CD4-positive, alpha-beta T cell treated with Interleukin-6 at 100 ng/mL for 8 hours (primary cell): ENCODE data around the gene PLD4.
"Not testable (repeated sequence)": the region's sequence is repeated elsewhere in the genome, so short reads cannot be mapped to it uniquely, and the experiment has no call there.

Experiments used
- DNase-seq: peaks from one replicate; pipeline ENCODE4 v3.0.0-alpha.2; 2020; ENCODE audit warnings: mixed read lengths, low spot score

Gene PLD4

DNA sequence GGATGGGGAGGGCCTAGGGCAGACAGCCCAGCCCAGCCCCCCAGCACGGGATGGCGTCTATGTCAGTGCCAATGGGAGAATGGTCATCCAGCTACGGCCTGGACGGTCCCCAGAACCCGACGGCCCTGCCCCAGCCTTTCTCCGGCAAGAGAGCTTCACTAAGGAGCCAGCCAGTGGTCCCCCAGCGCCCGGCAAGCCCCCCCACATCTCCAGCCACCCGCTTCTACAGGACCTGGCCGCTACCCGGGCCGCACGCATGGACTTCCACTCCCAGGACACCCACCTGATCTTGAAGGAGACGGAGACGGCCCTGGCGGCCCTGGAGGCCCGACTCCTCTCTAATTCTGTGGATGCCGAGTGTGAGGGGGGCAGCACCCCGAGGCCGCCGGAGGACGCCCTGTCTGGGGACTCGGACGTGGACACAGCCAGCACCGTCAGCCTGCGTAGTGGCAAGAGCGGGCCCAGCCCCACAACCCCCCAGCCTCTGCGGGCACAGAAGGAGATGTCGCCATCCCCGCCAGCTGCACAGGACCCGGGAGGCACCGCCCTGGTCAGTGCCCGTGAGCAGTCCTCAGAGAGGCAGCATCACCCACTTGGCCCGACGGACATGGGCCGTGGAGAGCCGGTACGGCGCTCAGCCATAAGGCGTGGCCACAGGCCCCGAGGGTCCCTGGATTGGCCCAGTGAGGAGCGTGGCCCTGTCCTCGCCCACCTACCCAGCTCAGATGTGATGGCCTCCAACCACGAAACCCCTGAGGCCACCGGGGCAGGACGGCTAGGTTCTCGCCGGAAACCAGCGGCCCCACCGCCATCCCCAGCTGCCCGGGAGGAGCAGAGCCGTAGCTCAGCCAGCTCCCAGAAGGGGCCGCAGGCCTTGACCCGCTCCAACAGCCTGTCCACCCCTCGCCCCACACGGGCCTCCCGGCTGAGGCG, 37.7 kb upstream of the PLD4 start:
- DNase-seq, result no peak

DNA sequence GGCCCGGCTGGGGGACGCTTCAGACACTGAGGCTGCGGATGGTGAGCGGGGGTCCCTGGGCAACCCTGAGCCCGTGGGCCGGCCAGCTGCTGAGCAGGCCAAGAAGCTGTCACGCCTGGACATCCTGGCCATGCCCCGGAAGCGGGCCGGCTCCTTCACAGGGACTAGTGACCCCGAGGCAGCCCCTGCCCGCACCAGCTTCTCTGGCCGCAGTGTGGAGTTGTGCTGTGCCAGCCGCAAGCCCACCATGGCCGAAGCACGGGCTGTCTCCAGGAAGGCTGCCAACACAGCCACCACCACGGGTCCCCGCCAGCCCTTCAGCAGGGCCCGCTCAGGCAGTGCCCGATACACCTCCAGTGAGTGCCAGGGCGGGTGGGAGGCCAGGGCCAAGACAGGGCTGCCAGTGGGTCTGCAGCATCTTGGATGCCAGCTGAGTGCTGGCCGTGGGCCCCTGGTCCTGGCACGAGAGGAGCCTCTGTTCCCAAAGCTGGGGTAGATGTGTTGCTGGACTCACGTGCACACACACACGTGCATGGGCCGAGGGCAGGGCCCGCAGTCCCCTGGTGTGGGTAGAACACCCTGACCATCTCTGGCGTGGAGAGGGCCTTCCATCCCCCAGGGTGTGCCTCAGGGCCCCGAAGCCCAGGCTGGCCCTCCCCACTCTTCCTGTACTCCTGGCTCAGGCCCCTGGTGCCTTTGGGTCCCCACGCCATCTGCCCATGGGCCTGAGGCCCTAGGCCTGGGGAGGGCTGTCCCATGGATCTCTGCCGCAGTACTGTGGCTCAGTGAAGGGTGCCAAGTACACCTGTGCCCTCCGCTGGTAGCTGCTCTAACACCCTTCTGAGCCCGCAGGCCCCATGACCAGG, 36.8 kb upstream of the PLD4 start:
- no peak for DNase-seq

DNA sequence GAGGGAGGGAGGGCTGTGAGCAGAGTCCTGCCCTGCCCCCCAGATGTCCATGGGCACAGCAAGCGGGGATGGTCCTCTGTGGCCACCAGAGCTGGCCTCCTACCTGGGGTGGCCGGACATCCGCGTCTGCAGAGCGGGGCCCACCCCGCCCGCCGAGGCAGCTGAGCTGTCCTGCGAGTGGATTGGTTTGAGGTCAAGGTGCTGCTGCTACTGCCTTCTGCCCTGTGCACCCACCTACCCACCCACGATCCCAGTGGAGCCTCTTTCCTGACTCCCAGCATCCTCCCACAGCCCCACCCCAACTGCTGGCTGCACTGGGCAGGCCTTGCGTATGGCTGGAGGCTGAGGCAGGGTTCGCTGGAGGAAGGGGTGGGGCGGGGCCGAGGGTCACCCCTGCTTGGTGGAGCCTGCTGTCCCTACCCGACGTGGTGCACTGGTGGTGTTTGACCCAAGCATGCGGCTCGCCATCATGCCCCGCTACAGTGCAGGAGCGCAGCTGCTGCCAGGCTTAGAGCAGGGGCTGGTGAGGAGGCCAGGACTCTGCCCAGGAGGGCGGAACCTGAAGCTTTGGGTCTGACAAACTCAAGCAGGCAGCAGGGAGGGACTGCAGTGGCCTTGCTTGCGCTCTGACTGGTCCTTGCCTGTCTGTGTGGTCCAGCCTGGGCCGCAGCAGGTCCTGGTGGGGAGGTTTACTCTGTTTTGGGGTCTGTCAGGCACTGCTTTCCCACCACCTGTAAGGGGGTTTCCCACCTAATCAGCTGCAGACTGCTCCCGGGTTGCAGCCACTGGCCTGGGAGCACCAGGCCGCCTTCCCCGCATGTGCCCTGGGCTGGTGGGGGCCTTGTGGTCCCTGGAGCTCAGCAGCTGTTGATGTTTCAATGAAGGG, 35.9 kb upstream of the PLD4 start:
- no peak for DNase-seq

DNA sequence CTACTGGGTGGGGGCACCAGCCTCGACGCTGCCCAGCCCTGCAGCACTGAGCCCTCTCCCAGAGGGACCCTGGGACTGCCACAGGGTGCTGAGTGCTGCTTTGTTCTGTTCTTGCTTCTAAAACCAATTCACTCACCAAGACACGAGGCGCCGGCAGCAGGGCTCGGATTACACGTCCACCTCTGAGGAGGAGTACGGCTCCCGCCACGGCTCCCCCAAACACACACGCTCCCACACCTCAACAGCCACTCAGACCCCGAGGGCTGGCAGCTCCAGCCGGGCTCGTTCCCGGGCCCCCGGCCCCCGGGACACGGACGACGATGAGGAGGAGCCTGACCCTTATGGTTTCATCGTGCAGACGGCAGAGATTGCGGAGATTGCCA, 35.3 kb upstream of the PLD4 start:
- DNase-seq, result no peak

DNA sequence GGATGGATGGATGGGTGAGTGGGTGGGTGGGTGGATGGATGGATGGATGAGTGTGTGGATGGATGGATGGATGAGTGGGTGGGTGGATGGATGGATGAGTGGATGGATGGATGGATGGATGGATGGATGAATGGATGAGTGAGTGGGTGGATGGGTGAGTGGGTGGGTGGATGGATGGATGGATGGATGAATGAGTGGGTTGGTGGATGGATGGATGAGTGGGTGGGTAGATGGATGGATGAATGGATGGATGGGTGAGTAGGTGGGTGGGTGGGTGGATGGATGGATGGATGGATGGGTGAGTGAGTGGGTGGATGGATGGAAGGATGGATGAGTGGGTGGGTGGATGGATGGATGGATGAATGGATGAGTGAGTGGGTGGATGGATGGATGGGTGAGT, 34.4 kb upstream of the PLD4 start:
- DNase-seq, result not testable (repeated sequence)

DNA sequence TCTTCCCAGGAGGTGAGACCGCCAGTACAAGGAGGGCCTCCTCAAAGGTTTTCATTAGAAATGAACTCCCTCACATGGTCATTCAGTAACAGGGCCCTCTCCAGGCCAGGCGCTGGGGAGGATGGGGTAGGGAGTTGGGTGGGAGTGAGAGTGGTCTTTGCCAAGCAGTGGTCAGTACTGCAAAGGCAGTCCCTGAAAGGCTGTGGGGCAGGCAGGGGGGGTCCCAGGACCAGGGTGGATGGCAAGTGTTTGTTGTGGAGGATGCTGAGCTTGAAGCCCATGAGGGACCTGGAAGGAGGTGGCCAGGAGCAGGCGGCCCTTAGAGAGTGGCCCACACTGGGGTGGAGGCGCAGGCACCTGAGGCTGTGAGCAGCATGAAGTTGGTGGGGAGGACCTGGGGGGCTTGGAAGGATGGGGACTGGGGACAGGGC, 33.5 kb upstream of the PLD4 start:
- DNase-seq, result no peak

DNA sequence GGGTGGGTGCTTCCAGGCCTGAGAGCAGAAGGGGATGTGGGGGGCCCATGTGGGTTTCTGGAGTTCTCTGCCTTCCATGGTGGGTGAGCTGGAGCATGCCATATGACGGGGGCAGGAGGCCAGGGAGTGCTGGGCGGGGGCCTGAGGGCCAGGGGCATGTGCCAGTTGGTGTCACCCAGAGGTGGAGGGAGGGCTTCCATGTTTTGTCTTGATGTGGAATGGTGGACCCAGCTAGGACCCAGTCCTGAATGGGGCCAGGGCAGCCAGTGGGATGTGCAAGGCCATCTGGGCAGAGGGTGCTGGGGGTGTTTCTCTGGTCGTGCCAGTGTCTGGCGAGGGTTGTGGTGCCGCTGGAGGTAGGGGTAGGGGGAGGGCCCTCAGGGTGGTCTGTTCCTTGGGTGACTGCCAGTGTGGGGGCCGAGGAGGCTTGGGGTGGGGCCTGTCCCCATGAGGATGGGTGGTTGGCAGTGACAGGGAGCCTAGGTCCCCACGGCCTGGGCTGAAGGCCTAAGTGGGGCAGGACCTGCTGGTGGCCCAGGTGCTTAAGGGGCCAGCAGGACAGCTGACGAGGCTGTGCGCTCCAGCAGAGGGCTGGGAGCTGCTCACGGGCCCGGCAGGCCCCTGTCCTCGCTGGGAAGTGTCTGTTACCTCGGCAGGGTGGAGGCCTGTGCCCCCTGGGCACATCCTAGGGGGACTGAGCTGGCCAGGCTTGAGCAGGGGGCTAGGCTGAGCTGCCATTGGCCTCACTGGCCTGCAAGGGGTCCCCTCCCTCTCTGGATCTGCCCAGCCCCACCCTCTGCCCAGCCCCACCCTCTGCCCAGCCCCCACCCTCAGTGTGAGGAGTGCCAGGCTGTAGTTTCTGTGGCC, 32.8 kb upstream of the PLD4 start:
- no peak for DNase-seq

DNA sequence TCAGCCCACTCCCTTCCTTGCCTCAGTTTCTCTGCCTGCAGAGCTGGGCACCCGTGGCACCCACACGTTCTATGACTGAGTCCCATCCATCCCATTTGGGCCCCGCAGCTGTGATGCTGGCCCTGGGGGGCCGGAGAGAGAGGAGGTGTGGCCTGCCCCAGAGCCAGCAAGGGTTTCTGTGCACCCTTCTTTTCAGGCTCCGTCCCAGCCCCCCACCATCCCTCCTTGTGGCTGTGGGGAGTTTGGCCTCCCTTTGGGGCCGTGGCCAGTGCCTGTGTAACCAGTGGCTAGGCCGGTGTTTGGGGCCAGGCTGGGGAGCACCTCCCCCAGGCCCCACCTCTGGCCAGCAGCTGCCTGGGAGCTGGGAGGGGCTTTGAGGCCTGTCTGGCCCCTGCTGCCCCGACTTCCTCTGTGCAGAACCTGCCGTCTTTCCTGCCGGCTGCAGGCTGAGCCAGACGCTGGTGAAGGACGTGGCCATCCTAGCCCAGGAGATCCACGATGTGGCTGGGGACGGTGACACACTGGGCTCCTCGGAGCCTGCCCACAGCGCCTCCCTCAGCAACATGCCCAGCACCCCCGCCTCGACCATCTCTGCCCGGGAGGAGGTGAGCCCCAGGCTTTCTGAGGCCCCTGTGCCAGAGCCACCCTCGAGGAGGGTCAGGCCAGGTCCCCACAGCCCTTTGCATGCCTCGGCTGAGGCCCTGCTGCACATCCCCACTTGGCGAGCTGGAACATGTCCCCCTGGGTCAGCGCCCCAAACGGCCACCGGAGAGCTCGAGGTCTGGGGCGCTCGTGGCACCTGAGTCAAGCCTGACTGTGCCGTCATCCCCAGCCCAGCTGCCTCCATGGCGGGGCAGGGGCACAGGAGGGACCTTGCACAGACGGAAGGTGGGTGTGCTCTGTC, 31.9 kb upstream of the PLD4 start:
- DNase-seq, result no peak

DNA sequence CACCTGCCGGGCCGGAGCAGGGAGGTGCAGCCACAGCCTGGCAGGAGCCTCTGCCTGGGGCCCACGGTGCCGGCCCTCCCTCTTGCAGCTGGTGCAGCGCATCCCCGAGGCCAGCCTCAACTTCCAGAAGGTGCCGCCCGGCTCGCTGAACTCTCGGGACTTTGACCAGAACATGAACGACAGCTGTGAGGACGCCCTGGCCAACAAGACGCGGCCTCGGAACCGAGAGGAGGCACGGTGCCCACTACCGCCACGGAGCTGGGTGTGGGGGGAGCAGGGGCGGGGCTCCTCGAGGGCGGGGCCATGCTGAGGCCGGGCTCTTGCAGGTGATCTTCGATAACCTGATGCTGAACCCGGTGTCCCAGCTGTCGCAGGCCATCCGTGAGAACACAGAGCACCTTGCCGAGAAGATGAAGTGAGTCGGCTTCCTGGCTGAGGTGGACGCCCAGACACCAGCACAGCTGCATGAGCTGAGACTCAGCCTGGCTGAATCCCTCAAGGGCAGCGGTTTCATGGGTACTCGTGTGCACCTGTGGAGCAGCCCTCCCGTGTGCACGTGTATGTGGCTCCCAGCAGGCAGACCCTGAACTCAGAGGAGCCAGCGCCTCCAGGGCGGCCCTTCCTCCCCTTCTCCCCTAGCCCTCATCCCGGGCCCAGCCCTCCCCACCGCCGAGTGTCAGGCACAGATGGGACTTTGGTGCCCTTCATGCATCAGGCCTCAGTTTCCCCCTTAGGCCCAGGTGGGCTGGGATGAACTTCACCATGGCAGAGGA, 31.1 kb upstream of the PLD4 start:
- DNase-seq, result no peak

DNA sequence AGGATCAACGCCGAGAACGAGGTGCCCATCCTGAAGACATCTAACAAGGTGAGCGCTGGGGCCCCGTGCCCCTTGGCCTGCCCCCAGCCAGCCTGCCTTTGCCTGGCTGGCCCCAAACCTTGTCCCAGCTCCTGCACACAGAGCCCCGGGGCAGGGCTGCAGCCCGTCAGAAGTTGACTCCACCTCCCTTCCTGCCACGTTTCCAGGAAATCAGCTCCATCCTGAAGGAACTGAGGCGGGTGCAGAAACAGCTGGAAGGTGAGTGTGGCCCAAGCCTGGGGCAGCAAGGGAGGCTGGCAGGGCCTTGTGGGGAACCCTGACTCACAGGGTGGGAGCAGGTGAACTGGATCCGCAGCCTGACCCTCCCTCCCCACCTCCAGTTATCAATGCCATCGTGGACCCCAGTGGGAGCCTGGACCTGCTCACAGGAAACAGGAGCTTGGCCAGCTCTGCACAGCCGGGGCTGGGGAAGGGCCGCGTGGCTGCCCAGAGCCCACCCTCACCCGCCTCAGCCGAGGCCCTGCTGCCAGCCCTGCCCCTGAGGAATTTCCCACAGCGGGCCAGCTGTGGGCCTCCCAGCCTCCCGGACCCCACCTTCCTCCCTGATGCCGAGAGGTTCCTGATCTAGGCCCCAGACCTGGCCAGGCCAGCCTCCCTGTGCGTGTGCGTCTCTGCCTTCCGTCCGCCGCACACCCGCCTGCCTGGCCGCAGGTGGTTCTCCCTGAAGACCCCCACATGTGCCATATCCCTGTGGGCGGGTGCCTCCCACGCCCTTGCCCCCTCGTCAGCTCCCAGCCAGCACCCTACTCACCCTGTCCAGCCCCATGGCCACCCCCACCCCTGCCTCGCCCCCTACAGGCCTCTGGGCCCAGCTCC, 30.1 kb upstream of the PLD4 start:
- no peak for DNase-seq

DNA sequence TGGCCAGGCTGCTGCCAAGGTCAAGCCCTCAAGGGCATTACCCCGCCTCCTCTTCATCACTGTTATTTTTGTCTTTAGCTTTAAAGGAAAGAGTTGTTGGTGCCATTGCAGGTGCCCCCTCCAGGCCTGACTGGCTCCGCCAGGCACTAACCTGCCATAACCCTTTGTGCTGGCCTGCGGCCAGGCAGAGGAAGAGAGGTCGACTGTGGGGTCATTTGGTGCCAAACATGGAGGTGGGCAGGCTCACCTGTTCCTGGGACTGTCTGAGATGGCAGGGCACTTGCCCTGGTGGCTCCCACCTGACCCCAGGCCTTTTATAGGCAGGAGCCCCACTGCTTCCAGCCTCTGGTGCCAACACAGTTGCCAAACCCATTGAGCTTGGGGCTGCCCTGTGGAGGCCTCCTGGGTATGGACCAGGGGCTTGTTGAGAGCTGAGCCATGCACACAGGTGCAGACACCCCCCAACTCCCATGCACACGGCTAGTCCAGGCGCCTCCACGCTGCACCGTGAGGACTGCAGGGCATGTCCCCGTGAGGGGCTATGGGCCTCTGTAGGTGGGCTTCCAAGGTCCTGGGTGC, 29.4 kb upstream of the PLD4 start:
- no peak for DNase-seq

DNA sequence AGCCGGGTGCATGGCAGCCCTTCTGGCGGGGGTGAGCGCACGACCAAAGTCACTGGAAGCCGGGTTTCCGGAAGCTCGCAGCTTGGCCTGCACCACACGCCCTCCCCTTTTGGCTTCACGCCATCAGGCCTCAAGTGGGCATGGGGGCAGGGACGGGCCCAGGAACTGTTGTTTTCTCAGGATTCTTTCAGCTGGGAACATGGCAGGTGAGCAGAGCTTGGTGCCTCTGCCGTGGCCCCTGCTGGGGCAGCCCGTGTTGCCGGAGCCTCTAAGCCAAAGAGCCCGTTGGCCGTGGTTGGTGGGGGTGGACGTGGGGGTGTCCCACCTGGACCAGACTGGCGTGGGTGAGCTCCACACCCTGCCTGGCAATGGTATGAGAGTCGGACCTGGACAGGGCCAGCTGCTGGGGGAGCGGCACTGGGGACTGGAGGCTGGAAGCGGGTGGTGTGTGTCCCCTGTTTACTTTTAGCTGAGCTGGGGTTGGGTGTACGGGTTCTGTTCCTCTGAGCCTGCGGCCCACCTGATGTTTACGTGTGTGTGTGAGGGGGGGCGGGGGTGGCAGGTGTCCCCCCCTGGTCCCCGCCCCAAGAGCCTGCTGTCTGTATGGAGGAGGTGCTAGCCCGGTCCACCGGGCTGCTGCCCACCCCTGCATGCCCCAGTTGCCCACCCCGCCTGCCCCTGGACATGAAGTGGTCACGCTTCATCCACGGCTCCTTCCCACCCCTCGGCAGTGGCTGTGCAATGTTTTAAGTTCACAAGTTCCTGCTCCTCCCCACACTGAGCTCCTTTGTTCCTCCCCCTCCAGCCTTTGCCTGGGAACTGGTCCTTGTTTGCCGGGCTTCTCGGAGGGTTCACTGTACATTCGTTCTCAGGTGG, 28.7 kb upstream of the PLD4 start:
- DNase-seq, result no peak

DNA sequence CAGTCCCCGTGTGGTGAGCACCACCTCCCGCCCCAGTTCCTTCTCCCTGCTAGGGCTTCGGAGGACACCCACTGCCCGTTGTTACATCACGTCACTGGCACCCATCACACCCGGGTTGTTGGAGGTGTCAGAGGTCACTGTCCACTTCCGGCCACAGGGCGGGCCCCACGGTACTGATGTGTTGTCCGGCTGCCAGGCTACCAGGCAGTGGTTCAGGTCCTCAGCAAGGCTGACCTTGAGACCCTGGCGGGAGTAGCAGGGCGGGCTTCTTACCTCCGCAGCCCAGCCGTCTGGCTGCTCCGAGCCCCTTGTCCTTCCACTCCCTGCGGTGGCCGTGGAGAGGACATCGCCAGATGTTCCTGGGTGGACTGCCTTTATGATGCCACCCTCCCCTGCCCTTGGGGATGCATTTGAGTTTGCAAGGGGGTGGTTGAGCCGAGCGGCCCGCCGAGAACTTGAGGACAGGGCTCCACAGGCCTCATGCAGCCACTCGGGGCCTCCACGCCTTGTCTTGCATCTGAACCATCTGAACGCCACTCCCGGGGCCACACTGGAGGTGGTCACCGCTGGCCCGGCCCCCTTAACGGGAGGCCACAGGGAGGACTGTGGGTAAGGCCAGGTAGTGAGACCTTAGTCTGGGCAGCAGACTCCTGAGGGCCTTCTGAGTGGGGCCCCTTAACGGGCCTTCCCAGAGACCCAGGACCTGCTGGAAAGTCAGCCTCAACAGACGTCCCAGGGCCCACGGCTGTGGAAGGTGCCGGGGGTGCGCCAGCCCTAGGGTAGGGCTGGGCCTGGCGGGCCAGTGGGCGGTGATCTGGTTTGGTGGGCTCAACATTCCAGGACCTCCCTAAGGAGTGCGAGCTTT, 27.1 kb upstream of the PLD4 start:
- DNase-seq, result no peak

DNA sequence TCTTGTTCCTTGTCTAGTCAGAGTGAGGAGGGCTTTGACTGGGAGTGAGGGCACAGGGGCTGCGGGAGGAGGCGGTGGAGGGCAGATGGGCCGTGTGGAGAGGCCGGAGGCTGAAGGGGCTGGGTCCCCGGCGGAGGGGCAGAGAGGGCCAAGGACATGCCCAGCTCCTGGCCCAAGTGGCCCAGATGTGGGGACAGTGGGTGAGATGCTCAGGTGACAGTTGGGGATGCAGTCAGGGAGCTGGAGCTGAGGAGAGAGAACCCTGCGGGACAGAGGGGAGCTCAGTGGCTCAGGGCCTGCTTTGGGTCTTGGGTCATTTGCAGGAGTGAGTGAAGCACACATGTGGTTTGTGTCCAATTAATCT, 26.5 kb upstream of the PLD4 start:
- no peak for DNase-seq

DNA sequence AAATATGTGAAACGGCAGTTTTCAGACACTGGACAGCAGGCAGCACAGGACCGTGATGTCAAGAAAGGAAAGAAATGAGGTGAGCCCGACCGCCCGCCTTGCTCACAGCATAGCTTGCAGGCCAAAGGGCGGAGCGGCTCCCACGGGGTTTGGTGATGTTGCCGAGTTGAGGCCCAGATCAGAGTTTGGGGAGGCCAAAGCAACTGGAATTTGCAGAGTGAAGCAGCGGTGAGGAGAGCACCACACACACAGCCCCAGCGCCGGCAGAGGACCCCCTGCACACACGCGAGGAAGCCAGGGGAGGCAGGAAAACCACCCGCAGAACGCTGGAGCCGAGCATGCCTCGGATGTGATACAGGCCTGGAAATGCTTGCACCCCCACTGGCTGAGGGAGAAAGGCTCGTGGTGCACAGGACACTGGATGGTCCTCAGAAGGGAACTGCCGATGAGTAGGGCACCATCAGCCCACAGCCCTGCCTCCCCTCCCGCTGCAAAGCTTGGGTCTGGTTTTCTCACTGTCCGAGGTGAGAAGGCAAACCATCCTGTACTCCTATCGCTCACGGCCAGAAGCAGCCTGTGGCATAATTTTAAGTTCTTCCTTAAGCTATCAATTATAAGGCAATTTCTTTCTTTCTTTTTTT, 25.7 kb upstream of the PLD4 start:
- DNase-seq, result no peak
